Stimulated activated CD8-positive, alpha-beta memory T cell treated with anti-CD3 and anti-CD28 coated beads, Interleukin-15, amount 100 ng/mL, for 4 hours (primary cell): ENCODE data around the gene UGT1A3.

Experiments
- DNase-seq, 2 donors: peaks; one replicate each; pipeline ENCODE4 v3.0.0-alpha.2; 2020; ENCODE audit warnings: low read depth in 2 of 2

UGT1A3 gene

DNA sequence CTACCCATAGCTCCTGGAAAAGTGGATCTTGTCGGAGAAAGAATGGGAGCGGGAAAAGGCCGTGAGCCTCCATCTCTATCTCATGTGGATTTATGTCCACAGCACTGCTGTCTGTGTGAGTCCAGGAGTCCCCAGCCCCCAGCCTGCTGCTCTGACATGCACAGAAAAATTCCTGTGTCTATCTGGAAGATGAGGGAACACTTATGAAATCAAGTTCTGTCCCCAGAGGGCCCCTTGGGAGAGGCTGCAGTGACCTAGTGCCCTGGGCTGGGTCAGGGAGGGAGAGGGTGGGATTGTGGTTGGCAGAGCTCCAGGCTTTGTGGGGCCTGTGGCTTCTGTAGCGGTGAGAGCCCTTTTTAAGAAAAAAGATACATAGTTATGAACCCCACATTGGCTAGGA, 87.9 kb downstream of the UGT1A3 start:
- no peak for DNase-seq

DNA sequence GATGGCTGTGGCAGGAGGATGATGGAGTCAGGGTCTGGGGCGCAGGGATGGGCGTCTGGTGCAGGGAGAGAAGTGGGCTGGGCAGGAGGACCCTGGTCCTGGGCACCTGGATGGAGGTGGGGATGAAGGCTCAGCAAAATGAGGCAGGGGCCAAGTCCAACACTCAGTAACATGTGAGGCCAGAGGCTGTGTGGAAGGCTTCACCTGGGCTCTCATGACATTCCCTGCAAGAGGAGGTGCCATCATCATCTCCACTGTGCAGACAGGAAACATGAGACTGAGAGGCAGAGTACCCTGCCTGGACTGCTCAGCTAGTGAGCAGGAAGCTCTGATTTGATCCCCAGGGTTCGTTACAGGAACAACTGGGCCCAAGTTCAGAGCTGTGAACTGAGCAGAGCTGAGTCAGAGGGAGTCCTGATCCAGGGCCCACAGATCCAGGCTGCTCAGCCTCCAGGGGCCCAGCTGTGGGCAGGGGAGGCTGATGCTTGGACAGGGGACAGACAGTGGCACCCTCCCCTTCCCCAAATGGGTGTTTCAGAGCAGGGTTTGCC, 88.6 kb downstream of the UGT1A3 start:
- no peak for DNase-seq

DNA sequence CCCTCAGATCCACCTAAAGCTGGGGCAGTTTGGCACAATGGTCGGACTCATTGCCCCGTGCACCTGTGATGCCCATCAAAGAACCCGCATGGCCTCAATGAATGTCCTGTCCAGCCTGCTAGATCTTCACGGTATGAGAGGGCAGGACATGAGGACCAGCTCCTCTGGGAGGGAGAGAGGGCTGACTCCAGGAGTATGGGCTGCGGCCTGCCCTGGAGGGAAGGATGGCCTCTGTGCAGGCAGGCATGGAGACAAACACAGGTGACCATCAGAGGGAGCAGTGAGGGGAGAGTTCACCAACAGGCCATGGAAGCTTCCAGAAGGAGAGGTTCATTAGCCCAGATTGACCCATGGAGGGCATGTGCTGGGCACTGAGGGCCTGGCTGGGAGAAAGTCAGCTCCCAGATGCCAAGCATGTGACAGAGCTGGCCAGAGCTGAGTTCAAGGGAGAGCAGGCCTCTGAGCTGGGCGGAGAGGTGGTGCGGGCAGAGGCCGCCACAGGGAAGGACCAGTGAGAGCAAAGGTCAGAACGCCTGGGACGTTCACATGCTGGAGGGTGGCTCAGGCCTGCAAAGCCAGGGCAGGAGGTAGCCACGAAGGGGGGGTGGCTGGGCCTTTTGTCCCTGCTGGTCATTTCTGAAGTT, 89.3 kb downstream of the UGT1A3 start:
- DNase-seq: no peak

DNA sequence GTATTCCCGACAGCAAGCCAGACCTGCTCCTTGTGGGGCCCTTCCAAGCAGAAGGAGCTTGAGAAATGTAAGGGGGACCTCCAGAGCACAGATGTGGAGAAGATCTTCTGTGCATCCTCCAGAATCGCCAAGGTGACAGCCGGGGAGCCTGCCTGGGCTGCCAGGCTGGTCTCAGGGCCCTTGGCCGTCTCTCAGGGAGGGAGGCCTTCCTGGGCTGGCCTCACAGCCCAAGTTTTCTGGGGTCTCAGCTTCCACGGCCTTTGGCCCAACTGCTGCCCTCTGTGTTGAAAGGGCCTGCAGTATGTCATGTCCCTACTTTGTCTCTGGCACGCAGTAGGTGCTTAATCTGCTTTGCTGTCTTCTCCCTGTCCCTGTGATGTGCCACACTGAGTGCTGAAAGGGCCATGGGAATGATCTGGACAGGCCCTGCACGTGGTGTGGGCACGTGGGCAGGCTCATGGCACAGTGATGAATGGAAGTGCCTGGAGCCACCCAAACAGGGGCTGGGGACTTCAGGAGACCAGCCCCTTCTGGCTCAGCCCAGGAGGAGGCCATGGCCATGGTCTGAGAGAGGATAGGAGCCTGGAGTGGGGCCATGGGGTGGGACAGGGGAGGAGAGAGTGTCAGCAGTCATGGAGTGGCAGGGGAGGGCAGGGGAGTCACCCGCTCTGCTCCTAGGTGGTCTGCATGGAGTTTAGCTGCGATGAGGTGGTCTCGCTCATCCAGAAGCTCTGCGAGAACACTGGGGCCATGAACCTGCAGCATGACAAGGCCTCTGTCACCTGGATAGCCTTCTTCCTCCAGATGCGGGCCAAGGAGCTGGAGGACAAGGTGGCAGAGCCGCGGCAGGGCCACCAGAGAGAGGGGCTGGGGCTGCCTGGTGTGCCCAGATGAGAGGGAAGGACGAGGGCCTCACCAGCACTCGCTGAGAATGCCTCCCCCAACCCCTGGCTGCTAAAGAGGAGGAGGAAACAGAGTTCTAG, 90.1 kb downstream of the UGT1A3 start:
- no peak for DNase-seq

DNA sequence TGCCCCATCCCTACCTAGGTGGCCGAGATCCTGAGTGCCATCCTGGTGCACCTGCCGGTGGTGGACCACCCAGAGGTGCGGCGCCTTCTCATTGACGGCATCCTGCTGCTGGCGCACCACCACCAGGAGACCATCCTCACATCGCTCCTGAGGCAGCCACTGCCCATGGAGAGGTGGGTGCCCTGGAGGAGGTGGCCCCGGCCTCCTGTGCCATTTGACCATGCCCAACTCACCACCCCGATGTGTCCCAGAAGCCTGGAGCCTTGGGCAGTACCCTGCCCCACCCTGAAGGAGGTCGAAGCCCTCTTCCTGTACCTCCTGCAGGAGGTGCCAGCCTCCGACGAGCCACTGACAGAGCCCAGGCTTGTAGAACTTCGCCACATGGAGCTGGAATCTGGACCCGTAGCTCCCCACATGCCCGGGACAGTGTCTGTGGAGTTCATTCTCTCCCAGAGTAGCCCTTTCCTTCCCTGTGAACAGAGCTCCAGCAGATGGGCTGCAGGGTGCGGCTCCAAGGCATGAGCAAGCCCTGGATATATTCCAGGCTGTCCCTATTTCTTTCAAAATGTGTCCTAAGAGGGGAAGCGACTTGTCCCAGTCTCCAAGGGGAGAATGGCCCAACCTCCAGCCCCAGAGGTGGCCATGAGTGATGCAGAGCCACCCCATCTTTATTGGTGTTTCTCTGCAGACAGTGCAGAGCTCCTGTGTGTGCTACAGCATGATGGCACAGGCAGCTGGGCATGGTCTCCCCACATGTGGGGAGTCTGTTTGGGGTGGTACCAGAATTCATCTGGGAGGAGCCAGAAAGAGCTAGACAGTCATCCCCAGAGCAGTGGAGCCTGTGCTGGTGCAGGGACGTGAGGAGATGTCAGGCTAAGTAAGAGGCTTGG, 91.3 kb downstream of the UGT1A3 start:
- no peak for DNase-seq

DNA sequence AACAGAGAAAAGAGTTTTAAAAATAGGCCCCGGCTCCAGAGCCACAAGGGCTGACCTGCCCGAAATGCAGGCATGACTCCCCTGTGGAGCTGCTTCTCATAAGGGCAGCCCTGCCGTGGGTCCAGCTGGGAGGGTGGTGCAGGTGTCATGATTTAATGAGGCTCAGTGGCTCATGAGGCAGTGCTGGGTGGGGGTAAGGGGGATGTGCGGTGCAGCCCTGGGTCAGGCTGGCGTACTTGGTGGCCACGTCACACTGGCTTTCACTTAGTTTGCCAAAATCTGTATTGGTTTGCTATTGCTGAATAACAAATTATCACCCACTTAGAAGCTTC, 91.9 kb downstream of the UGT1A3 start:
- no peak for DNase-seq

DNA sequence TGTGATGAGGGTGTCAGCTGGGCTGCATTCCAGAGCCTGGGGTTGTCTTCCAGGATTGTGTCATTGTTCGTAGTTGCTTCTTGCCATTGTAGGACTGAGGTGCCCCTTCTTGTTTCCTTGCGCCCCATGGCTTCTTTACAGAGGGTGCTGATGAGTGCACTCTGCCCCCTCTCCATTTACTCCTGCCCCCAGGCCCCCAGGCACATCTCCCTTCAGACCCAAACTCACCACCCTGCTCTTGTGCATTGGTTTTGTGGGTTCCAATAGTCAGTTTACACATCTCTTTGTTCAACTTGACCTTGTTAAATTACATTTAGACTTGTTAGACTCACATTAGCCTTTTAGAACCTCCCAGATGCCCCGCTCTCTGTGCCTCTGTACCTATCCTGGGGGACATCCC, 92.4 kb downstream of the UGT1A3 start:
- no peak for DNase-seq

DNA sequence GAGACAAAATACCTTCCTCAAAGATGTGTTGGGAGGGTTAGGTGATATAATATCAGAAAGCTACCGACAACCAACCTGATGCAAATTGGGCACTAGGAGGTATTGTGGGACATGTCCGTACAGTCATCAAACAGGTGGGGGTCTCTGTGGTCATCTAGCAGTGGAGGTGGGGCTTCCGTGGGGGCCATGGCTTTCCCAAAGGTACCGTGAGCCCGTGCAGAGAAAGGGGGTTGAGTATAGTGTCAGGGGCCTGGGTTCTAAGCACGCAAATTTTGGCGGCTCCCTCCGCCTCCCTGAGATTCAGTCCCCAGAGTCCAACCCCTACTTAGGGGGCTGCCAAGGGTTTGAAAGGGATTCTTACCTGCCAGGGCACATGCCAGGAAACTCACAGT, 92.9 kb downstream of the UGT1A3 start:
- no peak for DNase-seq

DNA sequence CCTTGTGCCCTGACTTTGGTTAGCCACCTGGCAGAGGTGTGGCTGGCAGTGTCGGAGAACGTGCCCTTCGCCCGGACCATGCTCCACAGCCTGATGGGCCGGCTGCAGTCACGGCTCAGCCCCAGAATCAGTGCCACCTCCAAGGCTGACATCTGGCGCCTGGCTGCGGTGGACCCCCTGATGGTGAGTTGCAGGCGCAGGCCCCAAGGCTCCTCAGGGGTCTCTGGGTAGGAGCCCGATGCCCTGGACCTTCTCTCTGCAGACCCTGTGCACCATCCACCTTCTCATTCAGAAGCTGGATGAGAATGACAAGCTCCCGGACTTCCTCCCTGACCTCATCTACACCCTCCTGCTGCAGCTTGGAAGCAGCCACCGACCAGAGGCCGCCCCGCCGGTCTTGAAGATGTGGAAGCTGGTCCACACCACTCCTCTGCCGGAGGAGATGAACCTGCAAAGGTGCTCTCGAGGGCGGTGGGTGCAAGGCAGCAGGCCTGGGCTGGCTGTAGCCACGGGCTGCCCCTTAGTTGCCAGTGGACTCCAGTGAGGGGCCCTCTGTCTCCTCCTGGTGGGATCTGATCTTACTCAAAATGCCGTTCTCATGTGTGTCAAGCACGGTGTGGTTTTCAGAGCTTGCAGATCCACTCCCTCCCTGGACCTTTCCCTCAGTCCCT, 93.4 kb downstream of the UGT1A3 start:
- DNase-seq: no peak
